SW 1271 (cell line): ENCODE data around the gene PIP5K1C.
"Not testable (repeated sequence)": the region's sequence is repeated elsewhere in the genome, so short reads cannot be mapped to it uniquely, and the experiment has no call there.

Source experiments
- DNase-seq, 2 experiments: peaks; one replicate each; lab custom pipeline; 2025; lab: John Stamatoyannopoulos, UW

PIP5K1C gene

DNA sequence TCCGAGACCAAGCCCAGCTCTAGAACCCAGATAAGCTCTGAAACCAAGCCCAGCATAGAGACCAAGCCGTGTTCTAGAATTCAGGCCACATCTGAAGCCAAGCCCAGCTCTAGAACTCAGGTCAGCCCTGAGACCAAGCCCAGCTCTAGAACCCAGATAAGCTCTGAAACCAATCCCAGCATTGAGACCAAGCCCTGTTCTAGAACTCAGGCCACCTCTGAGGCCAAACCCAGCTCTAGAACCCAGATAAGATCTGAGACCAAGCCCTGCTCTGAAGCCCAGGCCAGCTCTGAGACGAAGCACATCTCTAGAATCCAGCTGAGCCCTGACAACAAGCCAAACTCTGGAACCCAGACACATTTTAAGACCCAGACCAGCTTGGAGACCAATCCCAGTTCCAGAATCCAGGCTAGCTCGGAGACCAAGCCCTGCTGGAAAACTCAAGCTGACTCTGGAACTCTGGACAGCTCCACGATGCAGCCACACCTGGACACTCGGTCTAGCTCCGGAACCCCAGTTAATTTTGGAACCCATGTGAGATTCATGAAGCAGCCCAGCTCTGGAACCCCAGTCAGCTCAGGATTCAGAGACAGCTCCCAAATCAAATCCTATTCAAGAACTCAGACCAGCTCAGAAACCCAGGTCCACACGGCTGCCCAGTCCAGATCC, 109.1 kb downstream of the PIP5K1C start:
- no peak for DNase-seq

GRCh38 chr19:3589949-3590348, 110.3 kb downstream of the PIP5K1C start:
- DNase-seq = no peak

DNA sequence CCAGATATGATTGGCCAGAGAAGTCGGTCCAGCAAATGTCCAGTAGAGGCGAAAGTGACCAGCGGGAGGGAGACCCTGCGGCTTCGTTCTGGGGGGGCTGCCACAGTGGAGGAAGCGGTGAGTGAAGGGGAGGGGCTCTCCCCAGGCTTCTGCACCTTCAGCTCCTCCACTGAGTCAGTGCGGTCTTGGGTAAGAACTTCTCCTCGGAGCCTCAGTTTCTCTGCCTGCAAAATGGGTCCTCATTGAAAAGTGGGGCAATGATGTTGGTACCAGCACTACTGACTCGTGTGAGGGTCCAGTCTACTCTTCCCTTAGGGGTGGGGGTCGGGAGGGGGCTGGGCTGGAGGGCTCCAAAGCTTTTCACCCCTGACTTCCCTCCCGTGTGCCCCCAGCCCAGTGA, 110.8 kb downstream of the PIP5K1C start:
- DNase-seq = no peak

DNA sequence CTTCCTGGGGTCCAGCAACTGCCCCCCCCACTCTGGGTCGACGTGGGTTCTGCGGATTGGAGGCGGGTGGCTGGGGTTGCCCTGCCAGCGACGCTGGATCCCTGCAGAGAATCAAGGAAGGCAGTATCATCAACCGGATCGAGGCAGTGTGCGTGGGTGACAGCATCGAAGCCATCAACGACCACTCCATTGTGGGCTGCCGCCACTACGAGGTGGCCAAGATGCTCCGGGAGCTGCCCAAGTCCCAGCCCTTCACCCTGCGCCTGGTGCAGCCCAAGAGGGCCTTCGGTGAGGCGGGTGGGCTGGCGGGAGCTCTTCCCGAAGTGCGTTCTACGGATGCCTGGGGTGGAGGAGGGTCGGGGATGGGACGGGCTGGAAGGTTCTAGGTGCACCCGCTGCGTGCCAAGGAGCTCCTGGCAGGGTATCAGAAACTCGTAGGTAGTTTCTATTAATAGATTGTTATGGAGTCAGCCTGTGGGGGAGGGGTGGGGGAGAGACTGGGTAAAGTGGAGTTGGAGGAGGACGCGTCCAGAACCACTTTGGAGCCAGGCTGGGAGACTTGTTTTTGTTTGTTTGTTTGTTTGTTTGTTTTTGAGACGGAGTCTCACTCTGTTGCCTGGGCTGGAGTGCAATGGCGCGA, 113.4 kb downstream of the PIP5K1C start:
- no peak for DNase-seq

DNA sequence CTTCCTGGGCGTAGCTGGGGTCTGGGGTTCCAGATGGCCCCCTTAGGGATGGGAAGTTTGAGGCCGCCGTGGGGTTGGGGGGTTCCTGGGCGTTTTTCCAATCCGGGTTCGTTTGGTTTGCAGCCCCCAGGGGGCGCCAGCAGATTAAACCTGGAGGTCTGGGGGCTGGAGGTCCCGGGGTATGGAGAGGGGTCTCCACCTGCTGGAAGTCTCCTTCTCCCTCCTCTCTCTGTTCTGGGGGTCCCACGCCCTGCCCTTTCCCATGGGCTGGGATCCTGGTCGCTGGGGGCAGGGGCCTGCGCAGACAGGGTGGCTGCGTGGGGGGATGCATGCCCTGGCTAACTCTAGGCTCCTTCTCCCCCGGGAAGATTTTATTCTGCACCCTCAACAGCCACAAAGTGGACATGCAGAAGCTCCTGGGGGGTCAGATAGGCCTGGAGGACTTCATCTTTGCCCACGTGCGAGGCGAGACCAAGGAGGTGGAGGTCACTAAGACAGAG, 114.1 kb downstream of the PIP5K1C start:
- no peak for DNase-seq

DNA sequence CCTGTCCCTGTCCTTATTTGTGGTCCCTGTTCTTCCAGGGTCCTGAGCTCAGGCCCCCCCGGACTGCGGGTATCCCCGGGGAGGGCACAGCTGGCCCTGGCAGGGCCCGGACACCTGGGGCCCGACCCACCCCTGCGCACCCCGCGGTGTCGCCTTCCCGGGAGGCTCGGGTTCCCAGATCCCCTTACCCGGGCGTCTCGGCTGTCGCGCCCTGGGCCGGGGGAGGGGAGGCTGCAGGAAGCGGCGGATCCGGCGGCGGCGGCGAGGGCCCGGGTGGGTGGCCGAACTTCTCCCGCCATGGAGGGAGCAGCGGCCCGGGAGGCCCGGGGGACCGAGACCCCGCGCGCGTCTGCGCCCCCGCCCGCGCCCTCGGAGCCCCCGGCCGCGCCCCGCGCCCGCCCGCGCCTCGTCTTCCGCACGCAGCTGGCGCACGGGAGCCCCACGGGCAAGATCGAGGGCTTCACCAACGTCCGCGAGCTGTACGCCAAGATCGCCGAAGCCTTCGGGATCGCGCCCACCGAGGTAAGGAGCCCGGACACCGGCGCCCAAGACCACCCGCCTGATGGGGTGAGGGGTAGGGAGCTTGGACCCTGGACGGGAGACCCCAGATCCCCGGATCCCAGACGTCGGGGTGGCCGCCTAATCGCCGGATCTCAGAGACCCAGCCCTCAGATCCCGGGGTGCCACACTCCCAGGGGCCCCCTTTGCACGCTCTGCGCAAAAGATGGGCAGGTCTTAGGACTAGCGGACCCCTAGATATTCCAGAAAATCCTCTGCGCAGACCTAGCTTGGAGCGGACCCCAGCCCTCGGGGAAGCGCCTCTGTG, 114.8 kb downstream of the PIP5K1C start, which contains the start of gene GIPC3:
Gene GIPC3, plus strand, starts transcription at position 178 of the 826 bp plus-strand sequence. Its CDS starts 120 bp downstream, at position 298.
- DNase-seq = no peak

DNA sequence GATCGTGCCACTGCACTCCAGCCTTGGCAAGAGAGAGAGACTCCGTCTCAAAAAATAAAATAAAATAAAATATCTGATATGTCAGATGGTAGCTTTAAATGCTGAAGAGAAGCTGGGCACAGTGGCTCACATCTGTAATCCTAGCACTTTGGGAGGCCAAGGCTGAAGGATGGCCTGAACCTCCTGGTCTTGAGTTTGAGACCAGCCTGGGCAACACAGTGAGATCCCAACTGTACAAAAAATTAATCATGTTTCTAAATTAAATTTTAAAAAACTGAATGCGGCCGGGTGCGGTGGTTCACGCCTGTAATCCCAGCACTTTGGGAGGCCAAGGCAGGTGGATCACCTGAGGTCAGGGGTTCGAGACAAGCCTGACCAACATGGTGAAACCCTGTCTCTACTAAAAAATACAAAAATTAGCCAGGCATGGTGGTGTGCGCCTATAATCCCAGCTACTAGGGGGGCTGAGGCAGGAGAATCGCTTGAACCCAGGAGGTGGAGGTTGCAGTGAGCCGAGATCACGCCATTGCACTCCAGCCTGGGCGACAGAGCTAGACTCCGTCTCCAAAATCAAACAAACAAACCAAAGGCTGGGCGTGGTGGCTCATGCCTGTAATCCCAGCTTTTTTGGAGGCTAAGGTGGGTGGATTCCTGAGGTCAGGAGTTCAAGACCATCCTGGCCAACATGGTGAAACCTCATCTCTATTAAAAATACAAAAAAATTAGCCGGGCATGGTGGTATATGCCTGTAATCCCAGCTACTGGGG, 116.0 kb downstream of the PIP5K1C start:
- DNase-seq = not testable (repeated sequence)

GRCh38 chr19:3581792-3582191, 118.5 kb downstream of the PIP5K1C start:
- not testable (repeated sequence) for DNase-seq
